ENCODE measurements around the gene KDM2A. TPM values are rescaled to one million over a fixed set of nuclear protein-coding genes. Genes with fewer than 3 reads are reported as not detected.
"Not testable (repeated sequence)": the region's sequence is repeated elsewhere in the genome, so short reads cannot be mapped to it uniquely, and the experiment has no call there.

KDM2A gene
- total RNA-seq, 2 experiments from 2014 or later, result 90.3 to 93.1 TPM

GRCh38 chr11:67254798-67255197 lies 135.7 kb downstream of the KDM2A start:
- Mint-ChIP-seq H3K36me3 (ENCODE audit: low read depth) (peaks cover 72% of the 10 kb centered on the region), H3K27me3 (ENCODE audit: low read depth) (no peaks in the 10 kb centered on the region), H3K27ac (peak overlapping the region; percentile 57), H3K4me3 (no peak overlapping the region), H3K4me1 (ENCODE audit: low read depth) (peaks cover 51% of the 10 kb centered on the region), H3K9me3 (ENCODE audit: insufficient read depth) (no peaks in the 10 kb centered on the region)
- ChIA-PET POLR2A (interaction anchor here (7.5 kb wide), 1 partner anchor 14 kb away, joined by 39 read pairs; no protein-coding TSS in a partner anchor), CTCF (interaction anchor here (1.8 to 2.8 kb wide), 3 partner anchors 8 to 91 kb away, joined by 5 to 54 read pairs (median 19); no protein-coding TSS in a partner anchor)
- DNase-seq, result no peak
- ATAC-seq, result no peak

- ChIA-PET CTCF (interaction anchor here (1.8 kb wide), 1 partner anchor 16 kb away, joined by 5 read pairs; no protein-coding TSS in a partner anchor), POLR2A (interaction anchor here (0.6 to 7.5 kb wide), 2 partner anchors 15 to 126 kb away, joined by 8 to 39 read pairs; no protein-coding TSS in a partner anchor)
- Mint-ChIP-seq H3K9me3 (ENCODE audit: insufficient read depth) (no peaks in the 10 kb centered on the region), H3K27me3 (ENCODE audit: low read depth) (no peaks in the 10 kb centered on the region), H3K4me3 (no peak overlapping the region), H3K4me1 (ENCODE audit: low read depth) (peaks cover 48% of the 10 kb centered on the region), H3K36me3 (ENCODE audit: low read depth) (peaks cover 67% of the 10 kb centered on the region), H3K27ac (peak overlapping the region; percentile 33)
- DNase-seq, result no peak
- no peak for ATAC-seq
Observed at GRCh38 chr11:67255353-67255752, 136.3 kb downstream of the KDM2A start.

DNA sequence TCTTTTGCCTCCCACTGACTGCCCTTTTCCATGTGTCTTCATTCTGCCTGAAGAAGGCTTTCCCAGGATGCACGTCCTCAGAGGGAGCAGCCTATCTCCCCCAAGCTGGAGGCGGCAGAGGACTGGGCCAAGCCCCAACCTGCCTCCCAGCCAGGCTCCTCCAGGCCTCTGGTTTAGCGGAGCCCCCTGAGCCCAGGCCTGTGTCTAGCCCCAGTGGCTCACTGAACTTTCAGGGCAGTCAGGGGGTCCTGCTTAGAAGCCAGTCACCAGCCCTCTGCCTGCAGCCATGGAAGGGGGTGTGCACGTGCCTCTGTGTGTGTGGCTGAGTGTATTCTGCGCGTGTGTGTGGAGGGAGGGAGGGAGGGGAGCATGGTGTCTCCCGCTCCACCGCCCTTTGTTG lies 136.8 kb downstream of the KDM2A start:
- POLR2A ChIA-PET, result interaction anchor here (0.6 to 7.5 kb wide), 2 partner anchors 16 to 126 kb away, joined by 8 to 39 read pairs; no protein-coding TSS in a partner anchor
- CTCF ChIA-PET, result no interaction called here
- no peaks in the 10 kb centered on the region for H3K27me3 Mint-ChIP-seq (ENCODE audit: low read depth)
- no peak overlapping the region for H3K4me3 Mint-ChIP-seq
- peaks cover 62% of the 10 kb centered on the region for H3K36me3 Mint-ChIP-seq (ENCODE audit: low read depth)
- H3K9me3 Mint-ChIP-seq (ENCODE audit: insufficient read depth), result no peaks in the 10 kb centered on the region
- ATAC-seq, result no peak
- peaks cover 51% of the 10 kb centered on the region for H3K4me1 Mint-ChIP-seq (ENCODE audit: low read depth)
- H3K27ac Mint-ChIP-seq, result no peak overlapping the region
- DNase-seq, result no peak

DNA sequence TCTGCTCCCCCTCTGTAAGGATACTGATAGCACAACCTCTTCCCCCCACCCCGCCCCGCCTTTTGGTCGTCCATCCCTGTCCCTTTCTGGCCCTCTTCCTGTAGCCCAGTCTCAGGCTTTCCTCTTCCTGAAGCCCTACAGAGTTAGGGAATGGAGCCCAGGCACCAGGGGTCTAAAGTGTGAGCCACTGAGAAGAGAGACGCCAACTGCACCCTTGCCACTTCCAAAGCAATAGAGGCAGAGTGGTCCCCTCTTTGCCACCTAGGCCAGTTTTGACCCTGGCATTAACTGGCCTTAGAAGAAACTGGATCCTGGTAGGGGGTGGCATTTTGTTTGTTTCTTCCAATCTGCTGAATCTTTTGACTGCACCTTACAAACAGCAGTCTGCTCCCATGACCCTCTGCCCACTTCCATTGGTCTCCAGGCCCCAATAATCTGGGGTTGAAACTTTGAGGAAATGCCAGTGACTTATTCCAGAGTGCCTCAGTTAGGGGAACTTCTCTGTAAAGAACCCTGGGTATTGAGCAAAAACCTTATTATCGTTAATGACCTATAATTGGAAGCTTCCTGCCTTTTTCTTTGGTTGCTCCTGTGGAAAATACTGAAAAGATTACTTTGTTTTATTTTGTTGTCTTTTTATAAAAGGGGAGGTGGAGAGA lies 137.5 kb downstream of the KDM2A start:
- Mint-ChIP-seq H3K4me3 (no peak overlapping the region), H3K27ac (no peak overlapping the region), H3K9me3 (ENCODE audit: insufficient read depth) (no peaks in the 10 kb centered on the region), H3K36me3 (ENCODE audit: low read depth) (peaks cover 56% of the 10 kb centered on the region), H3K4me1 (ENCODE audit: low read depth) (peaks cover 52% of the 10 kb centered on the region), H3K27me3 (ENCODE audit: low read depth) (no peaks in the 10 kb centered on the region)
- CTCF ChIA-PET, result no interaction called here
- no peak for DNase-seq
- POLR2A ChIA-PET, result interaction anchor here (7.5 kb wide), 1 partner anchor 16 kb away, joined by 39 read pairs; no protein-coding TSS in a partner anchor
- no peak for ATAC-seq

DNA sequence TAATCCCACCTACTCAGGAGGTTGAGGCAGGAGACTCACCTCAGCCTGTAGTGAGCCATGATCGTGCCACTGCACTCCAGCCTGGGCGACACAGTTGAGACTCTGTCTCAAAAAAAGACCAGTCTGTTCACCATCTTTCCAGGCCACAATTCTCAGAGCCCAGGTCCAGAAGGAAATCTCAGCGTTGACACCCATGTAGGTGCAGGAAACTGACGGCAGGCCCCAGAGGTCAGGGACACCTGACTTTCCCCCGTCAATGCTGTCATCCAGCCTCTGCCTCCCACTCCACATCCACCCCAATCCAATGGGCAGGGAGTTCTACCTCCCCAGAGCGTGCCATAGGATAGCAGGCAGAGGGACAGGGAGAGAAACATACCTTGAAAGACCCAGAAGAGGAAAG lies 141.3 kb downstream of the KDM2A start:
- H3K27me3 Mint-ChIP-seq (ENCODE audit: low read depth), result no peaks in the 10 kb centered on the region
- H3K36me3 Mint-ChIP-seq (ENCODE audit: low read depth), result peaks cover 21% of the 10 kb centered on the region
- H3K27ac Mint-ChIP-seq, result peak overlapping the region; percentile 66
- peaks cover 55% of the 10 kb centered on the region for H3K4me1 Mint-ChIP-seq (ENCODE audit: low read depth)
- ATAC-seq (no peak), DNase-seq (no peak)
- no peaks in the 10 kb centered on the region for H3K9me3 Mint-ChIP-seq (ENCODE audit: insufficient read depth)
- H3K4me3 Mint-ChIP-seq, result peak overlapping the region; percentile 13
- ChIA-PET CTCF (no interaction called here), POLR2A (no interaction called here)

GRCh38 chr11:67260885-67261639 lies 142.0 kb downstream of the KDM2A start:
- Mint-ChIP-seq H3K27ac (peak overlapping the region; percentile 63), H3K4me3 (peak overlapping the region; percentile 58), H3K36me3 (ENCODE audit: low read depth) (peaks cover 15% of the 10 kb centered on the region), H3K4me1 (ENCODE audit: low read depth) (peaks cover 62% of the 10 kb centered on the region)
- H3K27me3 Mint-ChIP-seq (ENCODE audit: low read depth); ATAC-seq; H3K9me3 Mint-ChIP-seq (ENCODE audit: insufficient read depth): not testable (repeated sequence)
- DNase-seq, result peak; percentile 59
- ChIA-PET CTCF (interaction anchor here (1.2 to 4.9 kb wide), 15 partner anchors 8 to 142 kb away, joined by 4 to 116 read pairs (median 8); partner anchors contain the start of genes ANKRD13D, KDM2A, POLD4 and RAD9A), POLR2A (interaction anchor here (1.1 to 3.2 kb wide), 5 partner anchors 8 to 92 kb away, joined by 5 to 27 read pairs (median 11); partner anchors contain the start of genes ANKRD13D and POLD4)

DNA sequence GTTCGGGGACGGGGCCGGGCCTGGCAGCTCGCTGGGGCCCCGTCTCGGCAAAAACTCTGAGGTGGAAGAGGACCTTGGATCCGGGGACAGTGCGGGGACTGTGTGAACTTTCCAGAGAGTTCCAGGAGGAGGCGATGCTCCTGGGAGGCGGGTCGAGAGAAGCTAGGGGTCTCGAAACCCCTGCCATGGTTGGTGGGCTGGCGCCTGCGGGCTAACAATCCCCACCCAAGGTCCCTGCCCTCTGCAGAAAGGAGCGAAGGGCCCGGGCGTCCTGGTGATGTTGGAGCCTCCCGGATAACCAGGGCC lies 142.5 kb downstream of the KDM2A start:
- ChIA-PET POLR2A (interaction anchor here (1.1 to 3.2 kb wide), 10 partner anchors 8 to 140 kb away, joined by 3 to 27 read pairs (median 6); partner anchors contain the start of genes ANKRD13D, POLD4 and PPP1CA), CTCF (interaction anchor here (0.9 to 4.9 kb wide), 30 partner anchors 8 to 181 kb away, joined by 3 to 116 read pairs (median 7); partner anchors contain the start of genes ANKRD13D, CLCF1, KDM2A and POLD4)
- Mint-ChIP-seq H3K4me3 (no peak overlapping the region), H3K4me1 (ENCODE audit: low read depth) (peaks cover 63% of the 10 kb centered on the region), H3K36me3 (ENCODE audit: low read depth) (peaks cover 10% of the 10 kb centered on the region), H3K9me3 (ENCODE audit: insufficient read depth) (no peaks in the 10 kb centered on the region), H3K27ac (no peak overlapping the region), H3K27me3 (ENCODE audit: low read depth) (no peaks in the 10 kb centered on the region)
- DNase-seq (no peak), ATAC-seq (no peak)

DNA sequence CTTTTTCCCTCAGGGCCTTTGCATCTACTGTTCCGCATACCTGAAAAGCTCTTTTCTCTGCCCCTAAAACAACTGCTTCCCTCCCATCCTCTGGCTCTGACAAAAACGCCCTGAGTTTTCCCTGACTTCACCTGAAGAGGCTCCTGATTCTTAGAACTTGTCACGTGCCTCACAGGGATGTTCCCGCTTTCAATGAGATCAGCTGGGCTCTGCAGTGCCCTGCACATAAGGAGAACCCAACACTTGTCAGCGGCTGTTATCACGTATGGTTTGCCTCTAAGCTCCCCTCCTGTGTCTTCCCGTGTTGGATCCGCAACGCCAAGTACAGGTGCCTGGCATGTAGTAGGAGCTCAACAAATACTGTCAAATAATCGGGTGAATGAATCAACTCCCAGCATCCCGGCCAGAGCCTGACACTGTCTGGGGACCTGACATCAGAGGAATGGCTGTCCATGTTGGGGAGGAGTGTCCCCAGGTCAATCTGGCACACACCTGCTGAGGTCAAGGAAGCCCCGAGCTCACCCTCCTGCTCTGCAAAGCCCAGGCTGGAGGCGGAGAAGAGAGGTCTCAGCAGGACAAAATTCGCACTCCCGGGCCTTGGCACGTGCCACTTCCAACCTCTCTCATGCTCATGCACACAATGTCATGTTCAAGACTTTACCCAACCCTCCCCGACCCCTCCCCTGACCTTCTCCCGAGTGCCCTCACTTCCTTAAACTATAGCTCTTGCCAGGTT lies 143.1 kb downstream of the KDM2A start:
- Mint-ChIP-seq H3K4me3 (peak overlapping the region; percentile 51), H3K27me3 (ENCODE audit: low read depth) (no peaks in the 10 kb centered on the region), H3K9me3 (ENCODE audit: insufficient read depth) (no peaks in the 10 kb centered on the region), H3K36me3 (ENCODE audit: low read depth) (peaks cover 7% of the 10 kb centered on the region), H3K4me1 (ENCODE audit: low read depth) (peaks cover 60% of the 10 kb centered on the region), H3K27ac (peak overlapping the region; percentile 85)
- POLR2A ChIA-PET, result interaction anchor here (1.1 to 3.2 kb wide), 11 partner anchors 9 to 139 kb away, joined by 3 to 27 read pairs (median 6); partner anchors contain the start of genes ANKRD13D, POLD4 and PPP1CA
- DNase-seq, result no peak
- CTCF ChIA-PET, result interaction anchor here (0.6 to 4.9 kb wide), 42 partner anchors 9 to 182 kb away, joined by 3 to 116 read pairs (median 5); partner anchors contain the start of genes ANKRD13D, CLCF1, KDM2A and POLD4
- ATAC-seq, result no peak

GRCh38 chr11:67262731-67263675 lies 143.9 kb downstream of the KDM2A start:
- Mint-ChIP-seq H3K27me3 (ENCODE audit: low read depth) (no peaks in the 10 kb centered on the region), H3K4me3 (peak overlapping the region; percentile 51), H3K36me3 (ENCODE audit: low read depth) (peaks cover 13% of the 10 kb centered on the region), H3K27ac (peak overlapping the region; percentile 85), H3K9me3 (ENCODE audit: insufficient read depth) (no peaks in the 10 kb centered on the region), H3K4me1 (ENCODE audit: low read depth) (peaks cover 61% of the 10 kb centered on the region)
- peak; percentile 49 for ATAC-seq
- CTCF ChIA-PET, result interaction anchor here (0.6 to 4.9 kb wide), 43 partner anchors 9 to 182 kb away, joined by 3 to 116 read pairs (median 5); partner anchors contain the start of genes ANKRD13D, CLCF1, KDM2A and POLD4
- peak; percentile 84 for DNase-seq
- POLR2A ChIA-PET, result interaction anchor here (1.2 to 3.2 kb wide), 12 partner anchors 10 to 139 kb away, joined by 3 to 27 read pairs (median 5); partner anchors contain the start of genes ANKRD13D, POLD4 and PPP1CA

- Mint-ChIP-seq H3K4me1 (ENCODE audit: low read depth) (peaks cover 68% of the 10 kb centered on the region), H3K36me3 (ENCODE audit: low read depth) (peaks cover 26% of the 10 kb centered on the region), H3K4me3 (peak overlapping the region; percentile 52), H3K9me3 (ENCODE audit: insufficient read depth) (no peaks in the 10 kb centered on the region), H3K27ac (peak overlapping the region; percentile 66), H3K27me3 (ENCODE audit: low read depth) (no peaks in the 10 kb centered on the region)
- DNase-seq (no peak), ATAC-seq (no peak)
- ChIA-PET CTCF (interaction anchor here (0.7 to 4.9 kb wide), 11 partner anchors 11 to 118 kb away, joined by 3 to 116 read pairs (median 9); partner anchors contain the start of genes ANKRD13D and POLD4), POLR2A (interaction anchor here (1.4 to 3.2 kb wide), 5 partner anchors 10 to 89 kb away, joined by 4 to 23 read pairs (median 5); partner anchors contain the start of genes ANKRD13D and POLD4)
Observed at GRCh38 chr11:67264260-67264659, 145.2 kb downstream of the KDM2A start.

Data from activated CD8-positive, alpha-beta T cell treated with anti-CD3 and anti-CD28 coated beads, Interleukin-2, amount 10 ng/mL, durations not matched to agents 7 days and 5 days (primary cell).